Prostate gland (tissue), 2 donors: ENCODE results near the gene ICE2. TPM values are rescaled to one million over a fixed set of nuclear protein-coding genes. Genes with fewer than 3 reads are reported as not detected.

Source experiments
- DNase-seq: peaks from one replicate; pipeline ENCODE4 v3.0.0-alpha.2; 2019; ENCODE audit warnings: low spot score
- H3K27ac ChIP-seq, 2 donors: fragments of 200-600 bp; sonication (generic); 2 replicates each; pipeline ENCODE4 v1.5.1; 2017 to 2019
- H3K27me3 ChIP-seq: fragments of 200-600 bp; sonication (generic); replicated peaks from 2 replicates; pipeline ENCODE4 v1.5.1; 2019; ENCODE audit not compliant: insufficient read depth
- H3K36me3 ChIP-seq, 2 donors: fragments of 200-600 bp; sonication (generic); 1 replicate in 1 of 2; 2 replicates in 1 of 2; pipeline versions ENCODE4 v1.5.1 to v1.8.1; 2017 to 2019
- H3K4me1 ChIP-seq: fragments of 200-600 bp; sonication (generic); replicated peaks from 2 replicates; pipeline ENCODE4 v1.5.1; 2019
- H3K4me3 ChIP-seq, 2 donors: fragments of 200-600 bp; sonication (generic); 2 replicates each; pipeline ENCODE4 v1.5.1; 2017 to 2019
- H3K9me3 ChIP-seq: fragments of 200-600 bp; sonication (generic); 2 replicates; pipeline ENCODE4 v1.5.1; 2017
- POLR2A ChIP-seq: fragments of 450-650 bp; IDR thresholded peaks from one replicate; pipeline ENCODE4 v1.6.1; 2016; ENCODE audit warnings: antibody characterized with exemption, mild to moderate bottlenecking
- POLR2AphosphoS5 ChIP-seq: sonication (generic); formaldehyde crosslinking; IDR thresholded peaks from one replicate; pipeline ENCODE4 v1.6.1; 2017; ENCODE audit warnings: antibody characterized with exemption
- whole genome bisulfite sequencing: methylation state at CpG from one replicate; pipeline ENCODE4 v1.1.5; 2018; 5-methylcytosine and 5-hydroxymethylcytosine counted together
- intact Hi-C: fragments of 100-400 bp; cut with DNase I; formaldehyde crosslinking; loops from one replicate; pipeline ENCODE4 v1.14.2; 2022
- total RNA-seq, 2 donors: library from RNA; depleted of rRNA; stranded (reverse); fragments of >200 nt; gene quantifications; one replicate each; pipeline ENCODE4 v1.1.0, GENCODE V29; 2016
- TF ChIP-seq, protein P1 (sequence below), 4 experiments: fragments of 200-600 bp in 2 of 4; fragments of 450-650 bp in 2 of 4; sonication (generic) in 2 of 4; IDR thresholded peaks; 1 replicate in 3 of 4; 2 replicates in 1 of 4; pipeline ENCODE4 v1.5.1; 2016 to 2019; ENCODE audit warnings: antibody characterized with exemption in 4 of 4, mild to moderate bottlenecking in 2 of 4, moderate library complexity in 2 of 4

The ICE2 gene
- total RNA-seq, 2 donors from 2014 or later: 33.0 to 34.5 TPM

DNA sequence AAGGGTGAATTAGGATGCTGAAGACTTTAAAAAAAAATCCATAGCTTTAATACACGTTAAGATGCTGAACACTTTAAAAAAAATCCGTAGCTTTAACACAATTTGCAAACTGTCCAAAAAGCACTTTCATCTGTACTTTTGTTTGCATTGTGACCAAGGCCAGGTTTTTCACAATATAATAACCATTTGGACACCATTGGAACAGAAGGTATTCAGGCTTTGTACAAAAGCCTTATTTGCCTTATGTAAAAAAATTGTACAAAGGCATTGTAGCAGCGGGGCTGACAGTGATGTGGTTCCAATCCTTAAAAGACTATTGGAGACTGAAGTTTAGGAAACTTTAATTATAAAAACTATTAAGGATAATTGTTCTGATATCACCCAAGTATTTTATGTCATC lies 15.2 kb upstream of the ICE2 start:
- intact Hi-C loops: no loop called here
- Histone ChIP-seq H3K9me3 (no peaks in the 10 kb centered on the region), H3K4me1 (no peaks in the 10 kb centered on the region), H3K36me3 (no peaks in the 10 kb centered on the region), H3K27me3 (no peaks in the 10 kb centered on the region), H3K27ac (no peak overlapping the region), H3K4me3 (no peak overlapping the region)
- WGBS: 55% methylated on average over 3 of the region's 3 CpGs
- no peak for DNase-seq
- no peak for TF ChIP-seq POLR2A
- TF ChIP-seq, protein P1, sequence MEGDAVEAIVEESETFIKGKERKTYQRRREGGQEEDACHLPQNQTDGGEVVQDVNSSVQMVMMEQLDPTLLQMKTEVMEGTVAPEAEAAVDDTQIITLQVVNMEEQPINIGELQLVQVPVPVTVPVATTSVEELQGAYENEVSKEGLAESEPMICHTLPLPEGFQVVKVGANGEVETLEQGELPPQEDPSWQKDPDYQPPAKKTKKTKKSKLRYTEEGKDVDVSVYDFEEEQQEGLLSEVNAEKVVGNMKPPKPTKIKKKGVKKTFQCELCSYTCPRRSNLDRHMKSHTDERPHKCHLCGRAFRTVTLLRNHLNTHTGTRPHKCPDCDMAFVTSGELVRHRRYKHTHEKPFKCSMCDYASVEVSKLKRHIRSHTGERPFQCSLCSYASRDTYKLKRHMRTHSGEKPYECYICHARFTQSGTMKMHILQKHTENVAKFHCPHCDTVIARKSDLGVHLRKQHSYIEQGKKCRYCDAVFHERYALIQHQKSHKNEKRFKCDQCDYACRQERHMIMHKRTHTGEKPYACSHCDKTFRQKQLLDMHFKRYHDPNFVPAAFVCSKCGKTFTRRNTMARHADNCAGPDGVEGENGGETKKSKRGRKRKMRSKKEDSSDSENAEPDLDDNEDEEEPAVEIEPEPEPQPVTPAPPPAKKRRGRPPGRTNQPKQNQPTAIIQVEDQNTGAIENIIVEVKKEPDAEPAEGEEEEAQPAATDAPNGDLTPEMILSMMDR (IDR thresholded peaks at IDR 0.05): no peak
- TF ChIP-seq POLR2AphosphoS5: no peak

DNA sequence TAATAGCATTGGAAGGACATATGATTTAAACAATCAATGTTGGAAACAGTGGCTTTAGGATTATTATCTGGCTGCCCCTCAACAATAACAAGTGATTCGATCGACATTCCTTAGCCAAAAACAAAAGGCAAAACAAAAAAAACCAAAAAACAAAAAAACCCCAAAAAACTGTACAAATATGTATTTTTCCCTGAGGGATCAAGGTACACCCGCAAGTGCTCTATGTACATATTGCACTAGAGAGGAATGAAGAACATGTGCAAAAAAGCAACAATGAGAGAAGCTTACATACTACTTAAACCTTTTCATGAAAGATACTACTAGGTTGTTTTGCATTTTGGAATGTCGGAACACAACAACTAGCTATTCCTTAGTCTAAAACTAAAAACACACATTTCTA lies 14.2 kb upstream of the ICE2 start:
- no peak overlapping the region for H3K27ac ChIP-seq
- WGBS: 94% methylated on average over 4 of the region's 4 CpGs
- intact Hi-C loops: no loop called here
- H3K27me3 ChIP-seq: no peaks in the 10 kb centered on the region
- no peaks in the 10 kb centered on the region for H3K4me1 ChIP-seq
- H3K4me3 ChIP-seq: no peak overlapping the region
- no peak for DNase-seq
- no peaks in the 10 kb centered on the region for H3K36me3 ChIP-seq
- no peak for TF ChIP-seq POLR2AphosphoS5
- TF ChIP-seq, protein P1 (IDR thresholded peaks at IDR 0.05): no peak
- TF ChIP-seq POLR2A: no peak
- no peaks in the 10 kb centered on the region for H3K9me3 ChIP-seq

DNA sequence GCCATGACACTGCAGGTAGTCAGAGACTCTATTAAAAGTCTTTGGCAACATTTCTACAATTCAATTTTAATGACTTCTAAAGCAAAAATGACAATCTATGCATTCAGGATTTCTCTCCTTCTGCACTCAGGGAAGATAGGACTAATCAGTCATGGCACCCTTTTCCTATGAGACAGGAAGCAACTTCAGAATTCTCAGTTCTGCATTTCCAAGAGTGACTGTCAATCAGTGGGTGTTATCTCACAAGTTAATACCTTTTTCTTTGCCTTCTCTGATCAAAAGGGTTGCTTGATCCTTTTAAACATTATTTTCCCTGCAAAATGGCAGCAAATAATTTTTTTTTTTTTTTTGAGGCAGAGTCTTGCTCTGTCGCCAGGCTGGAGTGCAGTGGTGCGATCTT lies 7.8 kb upstream of the ICE2 start:
- Histone ChIP-seq H3K36me3 (no peaks in the 10 kb centered on the region), H3K27ac (no peak overlapping the region), H3K27me3 (no peaks in the 10 kb centered on the region), H3K4me1 (no peaks in the 10 kb centered on the region), H3K9me3 (no peaks in the 10 kb centered on the region), H3K4me3 (no peak overlapping the region)
- 100% methylated on average over 2 of the region's 2 CpGs for WGBS
- intact Hi-C loops: no loop called here
- TF ChIP-seq POLR2AphosphoS5: no peak
- TF ChIP-seq, protein P1 (IDR thresholded peaks at IDR 0.05): no peak
- TF ChIP-seq POLR2A: no peak
- no peak for DNase-seq

DNA sequence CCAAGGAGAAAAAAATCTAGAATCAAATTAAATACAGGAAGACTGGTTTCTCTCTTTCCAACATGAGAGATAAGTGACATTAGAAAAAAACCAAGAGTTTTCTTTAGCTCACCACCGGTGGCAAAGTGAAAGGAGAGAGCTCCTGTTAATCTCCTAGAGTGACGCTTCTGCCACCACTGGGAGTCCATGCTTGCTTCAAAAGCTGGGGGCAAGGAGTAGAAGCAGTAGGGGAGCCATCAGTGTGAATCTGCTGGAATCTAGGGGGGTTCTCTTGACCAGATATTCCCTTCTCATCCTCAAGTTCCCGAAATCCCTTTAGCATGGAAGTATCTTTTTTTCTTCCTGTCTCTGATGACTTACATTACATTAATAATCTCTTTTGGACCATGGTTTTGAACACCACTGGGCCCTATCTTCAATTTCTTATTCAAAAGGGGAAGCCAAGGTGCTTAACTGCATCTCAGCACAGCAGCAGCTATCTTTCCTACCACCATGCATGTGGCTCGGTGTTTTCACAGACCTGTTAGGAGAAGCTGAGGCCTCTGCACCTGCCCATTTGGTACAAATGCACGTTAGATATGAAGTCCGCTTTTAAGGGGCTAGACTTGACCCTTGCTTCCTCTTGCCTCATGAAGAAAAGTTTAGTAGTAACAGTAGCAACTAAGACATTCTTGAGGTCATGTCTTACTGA lies 6.6 kb upstream of the ICE2 start:
- Histone ChIP-seq H3K9me3 (no peaks in the 10 kb centered on the region), H3K27ac (no peak overlapping the region), H3K36me3 (no peaks in the 10 kb centered on the region), H3K4me3 (no peak overlapping the region), H3K4me1 (no peaks in the 10 kb centered on the region), H3K27me3 (no peaks in the 10 kb centered on the region)
- DNase-seq: no peak
- 86% methylated on average over 6 of the region's 6 CpGs for WGBS
- intact Hi-C loops: no loop called here
- TF ChIP-seq POLR2A (no peak), POLR2AphosphoS5 (no peak)
- TF ChIP-seq, protein P1 (IDR thresholded peaks at IDR 0.05): no peak

DNA sequence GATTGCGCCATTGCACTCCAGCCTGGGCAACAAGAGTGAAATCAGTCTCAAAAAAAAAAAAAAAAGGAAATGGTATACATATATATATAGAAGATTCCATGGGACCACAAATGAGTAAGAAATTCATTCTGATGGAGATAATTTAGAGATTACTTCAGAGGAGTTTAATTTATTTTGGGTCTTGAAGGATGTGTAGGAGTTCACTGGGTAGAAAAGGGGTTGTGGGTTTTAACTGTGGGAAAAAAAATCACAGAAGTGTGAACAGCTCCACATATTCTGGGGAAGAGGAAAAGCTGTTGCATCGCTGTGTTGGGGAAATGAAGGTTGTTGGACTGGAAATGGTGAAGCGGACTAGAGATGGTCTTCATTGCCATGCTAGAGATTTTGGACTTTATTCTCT lies 4.1 kb upstream of the ICE2 start:
- H3K36me3 ChIP-seq: no peaks in the 10 kb centered on the region
- no peak for TF ChIP-seq POLR2A
- no peak for TF ChIP-seq POLR2AphosphoS5
- TF ChIP-seq, protein P1 (IDR thresholded peaks at IDR 0.05): no peak
- DNase-seq: no peak
- no peaks in the 10 kb centered on the region for H3K4me1 ChIP-seq
- no peaks in the 10 kb centered on the region for H3K27me3 ChIP-seq
- no peaks in the 10 kb centered on the region for H3K9me3 ChIP-seq
- 97% methylated on average over 3 of the region's 3 CpGs for WGBS
- intact Hi-C loops: no loop called here
- H3K27ac ChIP-seq: no peak overlapping the region
- no peak overlapping the region for H3K4me3 ChIP-seq
